Measurements from ENCODE around the gene ZNRF3.

Gene ZNRF3

GRCh38 chr22:29056472-29056871 is 173.1 kb downstream of the ZNRF3 start:
- no peak overlapping the region for H2AFZ ChIP-seq (ENCODE audit: low read depth, low read length)
- TF ChIP-seq CTCF (IDR thresholded peaks at IDR 0.05; ENCODE audit: borderline replicate concordance, extremely low read depth, low read length, poor library complexity, severe bottlenecking) (no peak), EZH2 (IDR thresholded peaks at IDR 0.05; ENCODE audit: borderline replicate concordance, low read depth, low read length, severe bottlenecking) (no peak)
- H3K4me1 ChIP-seq (ENCODE audit: insufficient read depth, low read length) = peaks cover 25% of the 10 kb centered on the region
- no peak overlapping the region for H3K4me3 ChIP-seq (ENCODE audit: low read depth in 1 of 2, low read length in 2 of 2)
- H3K9me3 ChIP-seq (ENCODE audit: insufficient read depth, low read length, severe bottlenecking) = no peaks in the 10 kb centered on the region
- no peak overlapping the region for H3K9ac ChIP-seq (ENCODE audit: low read depth, low read length)
- DNase-seq (no peak), ATAC-seq (ENCODE audit: insufficient read depth, low read depth) (no peak)
- H3K36me3 ChIP-seq (ENCODE audit: insufficient read depth, low read length) = no peaks in the 10 kb centered on the region
- no peaks in the 10 kb centered on the region for H4K20me1 ChIP-seq (ENCODE audit: insufficient read depth, low read length)
- H3K4me2 ChIP-seq (ENCODE audit: insufficient read depth, low read length) = no peak overlapping the region
- no peak overlapping the region for H3K27ac ChIP-seq (ENCODE audit: low read length)
- no peaks in the 10 kb centered on the region for H3K27me3 ChIP-seq (ENCODE audit: insufficient read depth, low read length, poor library complexity)
- H3K79me2 ChIP-seq (ENCODE audit: insufficient read depth, low read length) = no peaks in the 10 kb centered on the region

GRCh38 chr22:29060251-29060869 is 177.0 kb downstream of the ZNRF3 start:
- DNase-seq = no peak

GRCh38 chr22:29060931-29061330 is 177.6 kb downstream of the ZNRF3 start:
- peaks cover 21% of the 10 kb centered on the region for H3K4me1 ChIP-seq (ENCODE audit: insufficient read depth, low read length)
- no peaks in the 10 kb centered on the region for H3K36me3 ChIP-seq (ENCODE audit: insufficient read depth, low read length)
- H3K79me2 ChIP-seq (ENCODE audit: insufficient read depth, low read length) = no peaks in the 10 kb centered on the region
- no peaks in the 10 kb centered on the region for H4K20me1 ChIP-seq (ENCODE audit: insufficient read depth, low read length)
- DNase-seq (no peak), ATAC-seq (ENCODE audit: insufficient read depth, low read depth) (no peak)
- no peaks in the 10 kb centered on the region for H3K9me3 ChIP-seq (ENCODE audit: insufficient read depth, low read length, severe bottlenecking)
- H3K27me3 ChIP-seq (ENCODE audit: insufficient read depth, low read length, poor library complexity) = no peaks in the 10 kb centered on the region
- no peak overlapping the region for H3K9ac ChIP-seq (ENCODE audit: low read depth, low read length)
- no peak for TF ChIP-seq EZH2 (IDR thresholded peaks at IDR 0.05; ENCODE audit: borderline replicate concordance, low read depth, low read length, severe bottlenecking)
- TF ChIP-seq CTCF (IDR thresholded peaks at IDR 0.05; ENCODE audit: borderline replicate concordance, extremely low read depth, low read length, poor library complexity, severe bottlenecking) = no peak
- no peak overlapping the region for H2AFZ ChIP-seq (ENCODE audit: low read depth, low read length)
- H3K4me2 ChIP-seq (ENCODE audit: insufficient read depth, low read length) = no peak overlapping the region
- no peak overlapping the region for H3K27ac ChIP-seq (ENCODE audit: low read length)
- H3K4me3 ChIP-seq (ENCODE audit: low read depth in 1 of 2, low read length in 2 of 2) = no peak overlapping the region

More at GRCh38 chr22:29060251-29060869, 177.0 kb downstream of the ZNRF3 start:
- H3K4me2 ChIP-seq (ENCODE audit: insufficient read depth, low read length) = no peak overlapping the region
- no peaks in the 10 kb centered on the region for H3K27me3 ChIP-seq (ENCODE audit: insufficient read depth, low read length, poor library complexity)
- no peak overlapping the region for H3K9ac ChIP-seq (ENCODE audit: low read depth, low read length)
- no peaks in the 10 kb centered on the region for H3K36me3 ChIP-seq (ENCODE audit: insufficient read depth, low read length)
- no peaks in the 10 kb centered on the region for H3K79me2 ChIP-seq (ENCODE audit: insufficient read depth, low read length)
- no peak overlapping the region for H3K27ac ChIP-seq (ENCODE audit: low read length)
- peaks cover 21% of the 10 kb centered on the region for H3K4me1 ChIP-seq (ENCODE audit: insufficient read depth, low read length)
- no peak for ATAC-seq (ENCODE audit: insufficient read depth, low read depth)
- H4K20me1 ChIP-seq (ENCODE audit: insufficient read depth, low read length) = no peaks in the 10 kb centered on the region
- no peak for TF ChIP-seq EZH2 (IDR thresholded peaks at IDR 0.05; ENCODE audit: borderline replicate concordance, low read depth, low read length, severe bottlenecking)
- TF ChIP-seq CTCF (IDR thresholded peaks at IDR 0.05; ENCODE audit: borderline replicate concordance, extremely low read depth, low read length, poor library complexity, severe bottlenecking) = no peak
- no peak overlapping the region for H3K4me3 ChIP-seq (ENCODE audit: low read depth in 1 of 2, low read length in 2 of 2)
- no peaks in the 10 kb centered on the region for H3K9me3 ChIP-seq (ENCODE audit: insufficient read depth, low read length, severe bottlenecking)
- H2AFZ ChIP-seq (ENCODE audit: low read depth, low read length) = no peak overlapping the region
